Measurements from ENCODE around the gene LNX1.

DNA sequence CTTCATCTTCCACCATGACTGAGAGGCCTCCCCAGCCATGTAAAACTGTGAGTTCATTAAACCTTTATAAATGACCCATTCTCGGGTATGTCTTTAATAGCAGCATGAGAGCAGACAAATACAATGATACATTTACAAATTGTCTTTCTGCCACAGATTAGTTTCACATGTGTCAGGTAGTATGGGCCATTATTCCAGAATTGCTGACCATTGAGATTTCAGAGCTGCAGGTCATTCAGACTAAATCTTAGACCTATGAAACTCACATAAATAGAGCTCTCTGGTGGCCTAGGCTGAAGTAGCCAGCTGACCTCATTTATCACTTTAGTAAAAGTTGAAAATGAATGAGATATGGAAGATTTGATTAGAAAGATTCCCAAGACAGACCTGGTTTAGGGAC, 108.0 kb downstream of the LNX1 start:
- TF ChIP-seq, protein P1, sequence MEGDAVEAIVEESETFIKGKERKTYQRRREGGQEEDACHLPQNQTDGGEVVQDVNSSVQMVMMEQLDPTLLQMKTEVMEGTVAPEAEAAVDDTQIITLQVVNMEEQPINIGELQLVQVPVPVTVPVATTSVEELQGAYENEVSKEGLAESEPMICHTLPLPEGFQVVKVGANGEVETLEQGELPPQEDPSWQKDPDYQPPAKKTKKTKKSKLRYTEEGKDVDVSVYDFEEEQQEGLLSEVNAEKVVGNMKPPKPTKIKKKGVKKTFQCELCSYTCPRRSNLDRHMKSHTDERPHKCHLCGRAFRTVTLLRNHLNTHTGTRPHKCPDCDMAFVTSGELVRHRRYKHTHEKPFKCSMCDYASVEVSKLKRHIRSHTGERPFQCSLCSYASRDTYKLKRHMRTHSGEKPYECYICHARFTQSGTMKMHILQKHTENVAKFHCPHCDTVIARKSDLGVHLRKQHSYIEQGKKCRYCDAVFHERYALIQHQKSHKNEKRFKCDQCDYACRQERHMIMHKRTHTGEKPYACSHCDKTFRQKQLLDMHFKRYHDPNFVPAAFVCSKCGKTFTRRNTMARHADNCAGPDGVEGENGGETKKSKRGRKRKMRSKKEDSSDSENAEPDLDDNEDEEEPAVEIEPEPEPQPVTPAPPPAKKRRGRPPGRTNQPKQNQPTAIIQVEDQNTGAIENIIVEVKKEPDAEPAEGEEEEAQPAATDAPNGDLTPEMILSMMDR (conservative IDR thresholded peaks at IDR 0.05; ENCODE audit: low read length) = no peak
- TF ChIP-seq EZH2phosphoT487 (IDR thresholded peaks at IDR 0.05; ENCODE audit: borderline replicate concordance, low read depth, low read length) = no peak

All from OCI-LY7 (cell line).